ENCODE measurements around the gene PTPDC1. TPM values are rescaled to one million over a fixed set of nuclear protein-coding genes. Genes with fewer than 3 reads are reported as not detected.

PTPDC1 gene
- total RNA-seq, 2 experiments from 2014 or later: 4.9 to 5.6 TPM

DNA sequence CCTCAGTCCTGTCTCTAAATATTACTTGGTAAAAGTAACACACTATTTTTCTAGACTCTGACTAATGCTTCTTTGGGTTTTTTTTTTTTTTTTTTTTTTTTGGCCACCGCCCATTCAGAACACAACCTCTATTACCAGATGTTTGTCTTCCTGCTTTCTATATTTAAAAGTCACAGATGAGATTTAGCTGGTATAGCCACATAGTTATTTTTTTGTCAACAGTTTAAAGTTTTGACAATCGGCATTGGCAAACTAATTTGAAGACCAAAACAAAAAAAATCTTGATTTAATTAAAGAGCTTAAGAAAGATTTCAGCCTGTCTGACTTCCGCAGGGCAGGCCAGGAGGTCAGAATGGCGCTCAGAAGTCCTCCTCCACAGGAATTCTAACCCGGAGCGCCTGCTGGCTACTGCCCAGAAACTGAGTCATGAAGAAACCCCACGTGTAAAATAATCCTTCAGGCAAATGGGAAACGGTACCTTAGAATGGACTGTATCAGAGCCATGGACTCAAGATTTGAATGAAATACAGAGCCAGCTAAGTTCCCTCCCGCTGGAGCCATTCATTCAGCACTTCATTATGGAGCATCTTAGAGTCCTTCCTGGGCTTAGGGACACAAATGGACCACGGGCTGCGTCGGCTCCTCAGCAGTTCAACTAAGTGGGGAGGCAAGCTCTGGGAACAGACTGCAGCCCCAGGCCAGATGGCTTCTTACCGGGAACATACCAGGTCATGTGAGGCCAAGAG lies 55.6 kb downstream of the PTPDC1 start:
- Mint-ChIP-seq H3K27ac (no peak overlapping the region), H3K9me3 (no peaks in the 10 kb centered on the region), H3K4me3 (no peak overlapping the region), H3K36me3 (ENCODE audit: low read depth) (no peaks in the 10 kb centered on the region), H3K4me1 (ENCODE audit: low read depth) (peaks cover 3% of the 10 kb centered on the region), H3K27me3 (no peaks in the 10 kb centered on the region)
- TF ChIP-seq CTCF (IDR thresholded peaks at IDR 0.05): no peak
- POLR2A ChIA-PET: interaction anchor here (1.0 to 1.1 kb wide), 2 partner anchors 9 to 25 kb away, joined by 3 read pairs; no protein-coding TSS in a partner anchor
- DNase-seq: no peak
- ATAC-seq: no peak
- CTCF ChIA-PET: interaction anchor here (1.0 kb wide), 1 partner anchor 75 kb away, joined by 3 read pairs; no protein-coding TSS in a partner anchor
- intact Hi-C loops (cut with micrococcal nuclease): no loop called here

DNA sequence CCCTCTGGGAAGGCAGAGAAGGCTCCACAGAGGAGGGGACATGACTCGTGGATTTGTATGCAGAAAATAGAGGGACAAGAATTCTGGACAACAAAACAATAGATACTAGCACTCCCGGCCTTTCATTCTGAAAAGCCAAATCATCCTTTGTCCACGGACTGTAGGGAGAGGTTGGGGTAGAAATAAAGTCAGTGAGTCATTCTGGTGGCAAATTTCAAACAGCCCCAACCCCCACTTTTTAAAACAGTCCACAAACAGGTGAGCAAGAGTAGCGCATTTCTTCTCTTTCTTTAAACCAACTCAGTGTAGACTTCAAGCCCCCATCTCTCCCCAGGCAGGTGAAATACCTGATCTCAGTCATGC lies 56.1 kb downstream of the PTPDC1 start:
- Mint-ChIP-seq H3K27ac (no peak overlapping the region), H3K9me3 (no peaks in the 10 kb centered on the region), H3K27me3 (no peaks in the 10 kb centered on the region), H3K4me3 (no peak overlapping the region), H3K36me3 (ENCODE audit: low read depth) (no peaks in the 10 kb centered on the region), H3K4me1 (ENCODE audit: low read depth) (peaks cover under 1% of the 10 kb centered on the region)
- POLR2A ChIA-PET: interaction anchor here (1.1 kb wide), 1 partner anchor 25 kb away, joined by 3 read pairs; no protein-coding TSS in a partner anchor
- CTCF ChIA-PET: no interaction called here
- intact Hi-C loops (cut with micrococcal nuclease): no loop called here
- TF ChIP-seq CTCF (IDR thresholded peaks at IDR 0.05): no peak
- DNase-seq: no peak
- ATAC-seq: no peak

- ChIA-PET POLR2A (interaction anchor here (1.1 kb wide), 1 partner anchor 24 kb away, joined by 3 read pairs; no protein-coding TSS in a partner anchor), CTCF (no interaction called here)
- intact Hi-C loops (cut with micrococcal nuclease): no loop called here
- Mint-ChIP-seq H3K36me3 (ENCODE audit: low read depth) (no peaks in the 10 kb centered on the region), H3K27ac (no peak overlapping the region), H3K27me3 (no peaks in the 10 kb centered on the region), H3K4me1 (ENCODE audit: low read depth) (no peaks in the 10 kb centered on the region), H3K4me3 (no peak overlapping the region), H3K9me3 (no peaks in the 10 kb centered on the region)
- TF ChIP-seq CTCF (IDR thresholded peaks at IDR 0.05): no peak
- no peak for DNase-seq
- ATAC-seq: no peak
These were observed 56.8 kb downstream of the PTPDC1 start for GRCh38 chr9:94140791-94141790.

DNA sequence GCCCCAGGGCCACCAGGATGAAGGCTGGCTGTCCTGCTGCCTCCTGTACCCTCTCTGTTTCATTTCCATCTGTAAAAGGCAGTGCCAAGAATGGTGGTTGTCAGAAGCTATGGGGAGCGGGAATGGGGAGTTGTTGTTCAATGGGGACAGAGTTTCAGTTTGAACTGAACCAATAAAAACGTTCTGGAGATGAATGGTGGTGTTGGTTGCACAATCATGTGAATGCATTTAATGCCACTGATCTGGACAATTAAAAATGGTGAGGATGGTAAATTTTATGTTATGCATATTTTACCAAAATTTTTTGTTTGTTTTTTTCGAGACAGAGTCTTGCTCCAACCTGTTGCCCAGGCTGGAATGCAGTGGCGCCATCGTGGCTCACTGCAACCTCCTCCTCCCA lies 58.1 kb downstream of the PTPDC1 start:
- no peaks in the 10 kb centered on the region for H3K4me1 Mint-ChIP-seq (ENCODE audit: low read depth)
- CTCF ChIA-PET: interaction anchor here (0.8 kb wide), 1 partner anchor 21 kb away, joined by 3 read pairs; no protein-coding TSS in a partner anchor
- no peaks in the 10 kb centered on the region for H3K9me3 Mint-ChIP-seq
- no peak for DNase-seq
- no peak overlapping the region for H3K27ac Mint-ChIP-seq
- no peak for ATAC-seq
- no peaks in the 10 kb centered on the region for H3K36me3 Mint-ChIP-seq (ENCODE audit: low read depth)
- H3K27me3 Mint-ChIP-seq: no peaks in the 10 kb centered on the region
- TF ChIP-seq CTCF (IDR thresholded peaks at IDR 0.05): no peak
- POLR2A ChIA-PET: no interaction called here
- H3K4me3 Mint-ChIP-seq: no peak overlapping the region
- intact Hi-C loops (cut with micrococcal nuclease): no loop called here

Measured in activated CD8-positive, alpha-beta T cell treated with anti-CD3 and anti-CD28 coated beads for 36 hours (primary cell).